Uterus (tissue), 4 donors: ENCODE data around the gene KCNIP2. TPM values are rescaled to one million over a fixed set of nuclear protein-coding genes. Genes with fewer than 3 reads are reported as not detected.

Experiments
- DNase-seq, 2 donors: peaks; one replicate each; pipeline ENCODE4 v3.0.0-alpha.2; 2019 to 2020
- H3K27ac ChIP-seq, 2 donors: fragments of 200-600 bp; sonication (generic); 1 replicate in 1 of 2; 2 replicates in 1 of 2; pipeline ENCODE4 v1.5.1; 2016 to 2018
- H3K27me3 ChIP-seq, 2 donors: fragments of 200-600 bp; sonication (generic); one replicate each; pipeline ENCODE4 v1.5.1; 2018 to 2019; ENCODE audit warnings: control low read depth in 1 of 2
- H3K36me3 ChIP-seq, 2 donors: fragments of 200-600 bp; sonication (generic); one replicate each; pipeline ENCODE4 v1.5.1; 2019; ENCODE audit warnings: control low read depth in 1 of 2
- H3K4me1 ChIP-seq, 2 donors: fragments of 200-600 bp; sonication (generic); one replicate each; pipeline ENCODE4 v1.5.1; 2018 to 2019; ENCODE audit warnings: control low read depth in 1 of 2
- H3K4me3 ChIP-seq, 2 donors: fragments of 200-600 bp; sonication (generic); 1 replicate in 1 of 2; 2 replicates in 1 of 2; pipeline ENCODE4 v1.5.1; 2018 to 2019; ENCODE audit warnings: mild to moderate bottlenecking in 1 of 2
- H3K9me3 ChIP-seq, 2 donors: fragments of 200-600 bp; sonication (generic); one replicate each; pipeline ENCODE4 v1.5.1; 2019; ENCODE audit warnings: control low read depth in 1 of 2
- POLR2A ChIP-seq, 2 donors: fragments of 450-650 bp; IDR thresholded peaks; one replicate each; pipeline ENCODE4 v1.6.1; 2016; ENCODE audit warnings: antibody characterized with exemption in 2 of 2, mild to moderate bottlenecking in 1 of 2, moderate library complexity in 1 of 2
- intact Hi-C: fragments of 100-400 bp; cut with DNase I; formaldehyde crosslinking; loops from one replicate; pipeline ENCODE4 v1.15.1; 2023; ENCODE audit warnings: low total_unique reads
- total RNA-seq, 4 donors: library from RNA; depleted of rRNA in 3 of 4; stranded (reverse); fragments of >200 nt in 3 of 4; gene quantifications; one replicate each; pipeline versions ENCODE4 v1.1.0 to v1.2.4, GENCODE V29; 2014 to 2023
- TF ChIP-seq, protein P1 (sequence below), 4 experiments: fragments of 200-600 bp in 2 of 4; fragments of 450-650 bp in 2 of 4; sonication (generic) in 2 of 4; IDR thresholded peaks; one replicate each; pipeline ENCODE4 v1.5.1; 2016 to 2019; ENCODE audit warnings: antibody characterized with exemption in 4 of 4, mild to moderate bottlenecking in 2 of 4, moderate library complexity in 1 of 4
- donor health status: DM: yes; HTN: yes; CAD: no.

Gene KCNIP2
- total RNA-seq, 4 donors from 2014 or later = 0.29 to 8.6 (median 4.1) TPM; not detected in 1

DNA sequence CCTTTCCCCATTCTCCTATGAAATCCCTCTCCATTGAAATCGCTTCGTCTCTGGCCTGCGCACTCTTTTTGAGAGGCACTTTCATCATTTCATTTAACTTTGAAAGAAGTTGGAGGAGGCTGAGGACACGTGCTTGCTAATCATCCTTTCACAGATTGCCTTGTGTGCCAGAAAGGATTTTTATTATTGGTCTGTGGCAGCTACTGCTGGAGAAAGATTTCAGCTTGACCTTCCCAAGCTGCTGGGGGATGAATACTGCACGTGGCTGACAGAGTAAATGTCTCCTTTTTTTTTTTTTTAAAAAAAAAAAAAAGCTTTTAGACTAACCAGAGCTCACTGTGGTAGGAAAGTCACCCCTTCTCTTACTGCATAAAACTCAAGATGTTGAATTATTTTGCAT, 44.2 kb upstream of the KCNIP2 start:
- no peak overlapping the region for H3K27ac ChIP-seq
- no peak for DNase-seq
- H3K27me3 ChIP-seq = no peaks in the 10 kb centered on the region
- TF ChIP-seq POLR2A (IDR thresholded peaks at IDR 0.05) = no peak
- TF ChIP-seq, protein P1, sequence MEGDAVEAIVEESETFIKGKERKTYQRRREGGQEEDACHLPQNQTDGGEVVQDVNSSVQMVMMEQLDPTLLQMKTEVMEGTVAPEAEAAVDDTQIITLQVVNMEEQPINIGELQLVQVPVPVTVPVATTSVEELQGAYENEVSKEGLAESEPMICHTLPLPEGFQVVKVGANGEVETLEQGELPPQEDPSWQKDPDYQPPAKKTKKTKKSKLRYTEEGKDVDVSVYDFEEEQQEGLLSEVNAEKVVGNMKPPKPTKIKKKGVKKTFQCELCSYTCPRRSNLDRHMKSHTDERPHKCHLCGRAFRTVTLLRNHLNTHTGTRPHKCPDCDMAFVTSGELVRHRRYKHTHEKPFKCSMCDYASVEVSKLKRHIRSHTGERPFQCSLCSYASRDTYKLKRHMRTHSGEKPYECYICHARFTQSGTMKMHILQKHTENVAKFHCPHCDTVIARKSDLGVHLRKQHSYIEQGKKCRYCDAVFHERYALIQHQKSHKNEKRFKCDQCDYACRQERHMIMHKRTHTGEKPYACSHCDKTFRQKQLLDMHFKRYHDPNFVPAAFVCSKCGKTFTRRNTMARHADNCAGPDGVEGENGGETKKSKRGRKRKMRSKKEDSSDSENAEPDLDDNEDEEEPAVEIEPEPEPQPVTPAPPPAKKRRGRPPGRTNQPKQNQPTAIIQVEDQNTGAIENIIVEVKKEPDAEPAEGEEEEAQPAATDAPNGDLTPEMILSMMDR (IDR thresholded peaks at IDR 0.05) = no peak
- no peaks in the 10 kb centered on the region for H3K4me1 ChIP-seq
- intact Hi-C loops = no loop called here
- no peak overlapping the region for H3K4me3 ChIP-seq
- no peaks in the 10 kb centered on the region for H3K9me3 ChIP-seq
- no peaks in the 10 kb centered on the region for H3K36me3 ChIP-seq

GRCh38 chr10:101886521-101887312, 43.1 kb upstream of the KCNIP2 start:
- no peak for TF ChIP-seq POLR2A (IDR thresholded peaks at IDR 0.05)

GRCh38 chr10:101881036-101881774, 37.6 kb upstream of the KCNIP2 start:
- Histone ChIP-seq H3K9me3 (no peaks in the 10 kb centered on the region), H3K4me3 (no peak overlapping the region), H3K36me3 (no peaks in the 10 kb centered on the region), H3K27me3 (no peaks in the 10 kb centered on the region), H3K27ac (no peak overlapping the region), H3K4me1 (no peaks in the 10 kb centered on the region)
- intact Hi-C loops = no loop called here
- TF ChIP-seq, protein P1 (IDR thresholded peaks at IDR 0.05) = no peak
- no peak for TF ChIP-seq POLR2A (IDR thresholded peaks at IDR 0.05)
- no peak for DNase-seq

More at GRCh38 chr10:101886521-101887312, 43.1 kb upstream of the KCNIP2 start:
- H3K36me3 ChIP-seq = no peaks in the 10 kb centered on the region
- H3K27ac ChIP-seq = no peak overlapping the region
- no peaks in the 10 kb centered on the region for H3K4me1 ChIP-seq
- H3K27me3 ChIP-seq = no peaks in the 10 kb centered on the region
- no peak overlapping the region for H3K4me3 ChIP-seq
- H3K9me3 ChIP-seq = no peaks in the 10 kb centered on the region
- no peak for DNase-seq
- intact Hi-C loops = no loop called here

DNA sequence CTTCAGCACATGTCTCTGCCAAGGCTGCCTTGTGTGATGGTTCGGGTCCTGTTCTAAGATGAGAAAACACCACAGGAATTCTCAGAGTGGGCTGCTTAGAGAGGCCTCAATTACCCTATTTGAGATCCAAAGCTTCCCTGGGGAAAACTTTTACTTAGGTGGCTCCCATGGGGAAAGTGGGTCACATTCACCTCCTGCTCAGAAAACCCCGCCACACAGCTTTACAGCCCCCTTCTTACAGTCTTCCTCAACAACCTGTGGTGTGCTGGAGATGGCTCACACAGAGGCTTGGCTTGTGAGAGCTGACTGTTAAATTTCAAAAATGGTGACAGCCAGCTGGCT, 36.6 kb upstream of the KCNIP2 start:
- Histone ChIP-seq H3K36me3 (no peaks in the 10 kb centered on the region), H3K27ac (peak overlapping the region; percentile 60), H3K9me3 (no peaks in the 10 kb centered on the region), H3K4me1 (no peaks in the 10 kb centered on the region), H3K27me3 (no peaks in the 10 kb centered on the region), H3K4me3 (no peak overlapping the region)
- DNase-seq = no peak
- intact Hi-C loops = no loop called here
- TF ChIP-seq POLR2A (IDR thresholded peaks at IDR 0.05) = no peak
- TF ChIP-seq, protein P1 (IDR thresholded peaks at IDR 0.05) = no peak

- H3K27ac ChIP-seq = peak overlapping the region; percentile 60
- H3K9me3 ChIP-seq = no peaks in the 10 kb centered on the region
Observed at GRCh38 chr10:101879456-101880231, 36.0 kb upstream of the KCNIP2 start.

More at GRCh38 chr10:101879456-101880231, 36.0 kb upstream of the KCNIP2 start:
- TF ChIP-seq, protein P1 (IDR thresholded peaks at IDR 0.05) = no peak
- no peak for TF ChIP-seq POLR2A (IDR thresholded peaks at IDR 0.05)
- H3K4me3 ChIP-seq = no peak overlapping the region
- intact Hi-C loops = no loop called here
- no peaks in the 10 kb centered on the region for H3K36me3 ChIP-seq
- DNase-seq = peak in 1 of 2 donors; percentile 20
- H3K27me3 ChIP-seq = no peaks in the 10 kb centered on the region
- H3K4me1 ChIP-seq = no peaks in the 10 kb centered on the region
